ENCODE results near the gene GINS3.
A peak's percentile ranks its signal among the peaks of the same experiment; 100 is the strongest.

GINS3 gene

GRCh38 chr16:58421529-58421928, 29.3 kb downstream of the GINS3 start:
- Histone ChIP-seq H3K4me1 (ENCODE audit: insufficient read depth, low read length, poor library complexity, severe bottlenecking) (peaks cover 14% of the 10 kb centered on the region), H3K79me2 (ENCODE audit: insufficient read depth, low read length) (no peaks in the 10 kb centered on the region), H3K9me2 (replicated peaks; ENCODE audit: low read depth, low read length) (no peaks in the 10 kb centered on the region), H3K9me3 (ENCODE audit: insufficient read depth, low read depth, low read length) (no peaks in the 10 kb centered on the region), H3K27me3 (ENCODE audit: insufficient read depth, low read length, poor library complexity, severe bottlenecking) (no peaks in the 10 kb centered on the region), H3K36me3 (ENCODE audit: insufficient read depth, low read length) (no peaks in the 10 kb centered on the region), H4K20me1 (ENCODE audit: insufficient read depth, low read length, poor library complexity, severe bottlenecking) (no peaks in the 10 kb centered on the region), H3F3A (ENCODE audit: low read depth) (peaks cover 4% of the 10 kb centered on the region; the same call in 1 of the 2 replicates), H3K4me3 (ENCODE audit: low read length, poor library complexity, severe bottlenecking) (no peak overlapping the region), H3K4me2 (ENCODE audit: low read depth, low read length, poor library complexity, severe bottlenecking) (no peak overlapping the region), H3K9ac (ENCODE audit: low read depth, low read length, poor library complexity, severe bottlenecking) (no peak overlapping the region), H2AFZ (ENCODE audit: low read length) (no peak overlapping the region)
- TF ChIP-seq CTCF (conservative IDR thresholded peaks at IDR 0.05; ENCODE audit: low read length) (no peak), EZH2phosphoT487 (IDR thresholded peaks at IDR 0.05; ENCODE audit: borderline replicate concordance) (no peak)

- Histone ChIP-seq H3K4me3 (ENCODE audit: low read length, poor library complexity, severe bottlenecking) (no peak overlapping the region), H4K20me1 (ENCODE audit: insufficient read depth, low read length, poor library complexity, severe bottlenecking) (no peaks in the 10 kb centered on the region), H3K9me3 (ENCODE audit: insufficient read depth, low read depth, low read length) (no peaks in the 10 kb centered on the region), H3K27me3 (ENCODE audit: insufficient read depth, low read length, poor library complexity, severe bottlenecking) (no peaks in the 10 kb centered on the region), H2AFZ (ENCODE audit: low read length) (no peak overlapping the region), H3K79me2 (ENCODE audit: insufficient read depth, low read length) (no peaks in the 10 kb centered on the region), H3K9ac (ENCODE audit: low read depth, low read length, poor library complexity, severe bottlenecking) (no peak overlapping the region), H3K9me2 (replicated peaks; ENCODE audit: low read depth, low read length) (no peaks in the 10 kb centered on the region), H3F3A (ENCODE audit: low read depth) (peaks cover 4% of the 10 kb centered on the region; the same call in 1 of the 2 replicates), H3K36me3 (ENCODE audit: insufficient read depth, low read length) (no peaks in the 10 kb centered on the region), H3K4me1 (ENCODE audit: insufficient read depth, low read length, poor library complexity, severe bottlenecking) (peaks cover 24% of the 10 kb centered on the region), H3K4me2 (ENCODE audit: low read depth, low read length, poor library complexity, severe bottlenecking) (no peak overlapping the region)
- no peak for TF ChIP-seq EZH2phosphoT487 (IDR thresholded peaks at IDR 0.05; ENCODE audit: borderline replicate concordance)
- TF ChIP-seq CTCF (conservative IDR thresholded peaks at IDR 0.05; ENCODE audit: low read length), result no peak
Observed at GRCh38 chr16:58422809-58423208, 30.5 kb downstream of the GINS3 start.

GRCh38 chr16:58425245-58425644, 33.0 kb downstream of the GINS3 start:
- Histone ChIP-seq H3K4me1 (ENCODE audit: insufficient read depth, low read length, poor library complexity, severe bottlenecking) (peaks cover 24% of the 10 kb centered on the region), H3K79me2 (ENCODE audit: insufficient read depth, low read length) (no peaks in the 10 kb centered on the region), H3K4me3 (ENCODE audit: low read length, poor library complexity, severe bottlenecking) (no peak overlapping the region), H3K9me2 (replicated peaks; ENCODE audit: low read depth, low read length) (no peaks in the 10 kb centered on the region), H3K9me3 (ENCODE audit: insufficient read depth, low read depth, low read length) (no peaks in the 10 kb centered on the region), H3K9ac (ENCODE audit: low read depth, low read length, poor library complexity, severe bottlenecking) (no peak overlapping the region), H4K20me1 (ENCODE audit: insufficient read depth, low read length, poor library complexity, severe bottlenecking) (no peaks in the 10 kb centered on the region), H3K4me2 (ENCODE audit: low read depth, low read length, poor library complexity, severe bottlenecking) (peak overlapping the region; percentile 60), H3K27me3 (ENCODE audit: insufficient read depth, low read length, poor library complexity, severe bottlenecking) (no peaks in the 10 kb centered on the region), H2AFZ (ENCODE audit: low read length) (no peak overlapping the region), H3F3A (ENCODE audit: low read depth) (peaks cover 4% of the 10 kb centered on the region; the same call in 1 of the 2 replicates), H3K36me3 (ENCODE audit: insufficient read depth, low read length) (no peaks in the 10 kb centered on the region)
- TF ChIP-seq CTCF (conservative IDR thresholded peaks at IDR 0.05; ENCODE audit: low read length), result no peak
- TF ChIP-seq EZH2phosphoT487 (IDR thresholded peaks at IDR 0.05; ENCODE audit: borderline replicate concordance), result no peak

Data from Loucy (cell line).